GM19438 (cell line): ENCODE measurements around the gene FIG4.
"Not testable (repeated sequence)": the region's sequence is repeated elsewhere in the genome, so short reads cannot be mapped to it uniquely, and the experiment has no call there.

ENCODE experiments used
- ATAC-seq: cut with Tn5 transposase; IDR thresholded peaks from one replicate; pipeline ENCODE4 v1.9.1; 2021; ENCODE audit warnings: low read depth; ENCODE audit not compliant: unreplicated experiment

FIG4 gene

GRCh38 chr6:109840034-109840433 is 148.9 kb downstream of the FIG4 start:
- no peak for ATAC-seq

- no peak for ATAC-seq
These were observed 149.7 kb downstream of the FIG4 start for GRCh38 chr6:109840796-109841195.

GRCh38 chr6:109841869-109842268 is 150.8 kb downstream of the FIG4 start:
- ATAC-seq, result no peak

GRCh38 chr6:109852713-109853112 is 161.6 kb downstream of the FIG4 start:
- no peak for ATAC-seq

- ATAC-seq, result no peak
These were observed 162.3 kb downstream of the FIG4 start for GRCh38 chr6:109853426-109853825.

GRCh38 chr6:109853951-109854350 is 162.9 kb downstream of the FIG4 start:
- ATAC-seq, result no peak

- ATAC-seq, result no peak
These were observed 163.6 kb downstream of the FIG4 start for GRCh38 chr6:109854541-109855308.

GRCh38 chr6:109855476-109856040 is 164.5 kb downstream of the FIG4 start:
- not testable (repeated sequence) for ATAC-seq

GRCh38 chr6:109861946-109862345 is 170.8 kb downstream of the FIG4 start:
- ATAC-seq, result no peak

GRCh38 chr6:109864050-109864449 is 173.0 kb downstream of the FIG4 start:
- no peak for ATAC-seq

- ATAC-seq, result no peak
These were observed 174.9 kb downstream of the FIG4 start for GRCh38 chr6:109865968-109866367.

GRCh38 chr6:109867009-109867969 is 176.2 kb downstream of the FIG4 start:
- no peak for ATAC-seq

GRCh38 chr6:109867970-109868358 is 176.9 kb downstream of the FIG4 start:
- ATAC-seq, result no peak

GRCh38 chr6:109869398-109870088 is 178.4 kb downstream of the FIG4 start:
- ATAC-seq, result not testable (repeated sequence)

GRCh38 chr6:109870089-109870410 is 179.0 kb downstream of the FIG4 start:
- ATAC-seq, result no peak

- ATAC-seq, result no peak
These were observed 181.5 kb downstream of the FIG4 start for GRCh38 chr6:109872549-109872948.

- no peak for ATAC-seq
These were observed 182.0 kb downstream of the FIG4 start for GRCh38 chr6:109872968-109873545.

GRCh38 chr6:109874086-109874485 is 183.0 kb downstream of the FIG4 start:
- no peak for ATAC-seq

- no peak for ATAC-seq
These were observed 183.5 kb downstream of the FIG4 start for GRCh38 chr6:109874621-109875020.
